NCI-H1436 (cell line): ENCODE data around the gene SYNPO.

ENCODE experiments used
- DNase-seq: peaks from one replicate; lab custom pipeline; 2025; lab: John Stamatoyannopoulos, UW

Gene SYNPO

GRCh38 chr5:150625164-150625535, 15.3 kb upstream of the SYNPO start:
- no peak for DNase-seq

- DNase-seq = no peak
These were observed 14.4 kb upstream of the SYNPO start for GRCh38 chr5:150625831-150626746.

GRCh38 chr5:150626853-150627276, 13.6 kb upstream of the SYNPO start:
- no peak for DNase-seq

- no peak for DNase-seq
These were observed 12.5 kb upstream of the SYNPO start for GRCh38 chr5:150627731-150628545.

- no peak for DNase-seq
These were observed 11.4 kb upstream of the SYNPO start for GRCh38 chr5:150628936-150629485.

GRCh38 chr5:150630016-150630415, 10.4 kb upstream of the SYNPO start:
- no peak for DNase-seq

GRCh38 chr5:150630461-150631325, 9.8 kb upstream of the SYNPO start:
- DNase-seq = no peak

GRCh38 chr5:150631326-150631701, 9.1 kb upstream of the SYNPO start:
- no peak for DNase-seq

GRCh38 chr5:150632305-150633160, 7.9 kb upstream of the SYNPO start:
- no peak for DNase-seq

- no peak for DNase-seq
These were observed 7.0 kb upstream of the SYNPO start for GRCh38 chr5:150633429-150633828.

- no peak for DNase-seq
These were observed 3.8 kb upstream of the SYNPO start for GRCh38 chr5:150636391-150637244.

- no peak for DNase-seq
These were observed 3.0 kb upstream of the SYNPO start for GRCh38 chr5:150637245-150638052.

GRCh38 chr5:150638053-150638444, 2.4 kb upstream of the SYNPO start:
- DNase-seq = no peak

- no peak for DNase-seq
These were observed 1.7 kb upstream of the SYNPO start for GRCh38 chr5:150638488-150639376.

- DNase-seq = no peak
These were observed 1.1 kb upstream of the SYNPO start for GRCh38 chr5:150639377-150639692.

- no peak for DNase-seq
These were observed 709 bp upstream of the SYNPO start for GRCh38 chr5:150639751-150640150.

- DNase-seq = no peak
These were observed 628 bp downstream of the SYNPO start for GRCh38 chr5:150641006-150641570.
